Esophagus squamous epithelium (tissue), 5 donors: ENCODE results near the gene MBNL2. TPM values are rescaled to one million over a fixed set of nuclear protein-coding genes. Genes with fewer than 3 reads are reported as not detected.

Source experiments
- DNase-seq: peaks from one replicate; lab custom pipeline; 2025; lab: John Stamatoyannopoulos, UW
- H3K27ac ChIP-seq, 4 donors: fragments of 200-600 bp; sonication (generic); one replicate each; pipeline ENCODE4 v1.5.1; 2016 to 2019; ENCODE audit warnings: mild to moderate bottlenecking in 1 of 4
- H3K27me3 ChIP-seq, 4 donors: fragments of 200-600 bp; sonication (generic); 1 replicate in 3 of 4; 2 replicates in 1 of 4; pipeline versions ENCODE4 v1.5.1 to v1.6.0; 2017 to 2021; ENCODE audit warnings: antibody characterized with exemption in 1 of 4
- H3K36me3 ChIP-seq, 3 donors: fragments of 200-600 bp; sonication (generic); one replicate each; pipeline ENCODE4 v1.5.1; 2016 to 2019
- H3K4me1 ChIP-seq, 3 donors: fragments of 200-600 bp; sonication (generic); one replicate each; pipeline ENCODE4 v1.5.1; 2017 to 2019
- H3K4me3 ChIP-seq, 4 donors: fragments of 200-600 bp; sonication (generic); 1 replicate in 3 of 4; 2 replicates in 1 of 4; pipeline ENCODE4 v1.5.1; 2016 to 2019; ENCODE audit warnings: mild to moderate bottlenecking in 2 of 4, moderate library complexity in 1 of 4
- H3K9me3 ChIP-seq, 3 donors: fragments of 200-600 bp; sonication (generic); one replicate each; pipeline ENCODE4 v1.5.1; 2016 to 2019
- POLR2A ChIP-seq, 4 donors: fragments of 450-650 bp; IDR thresholded peaks; one replicate each; pipeline ENCODE4 v1.6.1; 2017; ENCODE audit warnings: antibody characterized with exemption in 4 of 4, mild to moderate bottlenecking in 4 of 4, moderate library complexity in 3 of 4
- WGBS, 2 donors: methylation state at CpG; one replicate each; pipeline ENCODE4 v1.1.5; 2018; 5-methylcytosine and 5-hydroxymethylcytosine counted together
- intact Hi-C: fragments of 100-400 bp; cut with DNase I; formaldehyde crosslinking; loops from one replicate; pipeline ENCODE4 v1.15.0; 2022
- total RNA-seq, 4 donors: library from RNA; depleted of rRNA; stranded (reverse); fragments of >200 nt; gene quantifications; one replicate each; pipeline ENCODE4 v1.1.0, GENCODE V29; 2016
- TF ChIP-seq, protein P1 (sequence below), 6 experiments: fragments of 450-650 bp in 4 of 6; fragments of 200-600 bp in 2 of 6; sonication (generic) in 2 of 6; IDR thresholded peaks; one replicate each; pipeline ENCODE4 v1.5.1; 2016 to 2019; ENCODE audit warnings: antibody characterized with exemption in 6 of 6, mild to moderate bottlenecking in 4 of 6, moderate library complexity in 4 of 6
- donor health status: DM: yes; HTN: yes; CAD: no.

MBNL2 gene
- total RNA-seq, 4 donors from 2014 or later, result 18.3 to 58.7 (median 29.7) TPM

DNA sequence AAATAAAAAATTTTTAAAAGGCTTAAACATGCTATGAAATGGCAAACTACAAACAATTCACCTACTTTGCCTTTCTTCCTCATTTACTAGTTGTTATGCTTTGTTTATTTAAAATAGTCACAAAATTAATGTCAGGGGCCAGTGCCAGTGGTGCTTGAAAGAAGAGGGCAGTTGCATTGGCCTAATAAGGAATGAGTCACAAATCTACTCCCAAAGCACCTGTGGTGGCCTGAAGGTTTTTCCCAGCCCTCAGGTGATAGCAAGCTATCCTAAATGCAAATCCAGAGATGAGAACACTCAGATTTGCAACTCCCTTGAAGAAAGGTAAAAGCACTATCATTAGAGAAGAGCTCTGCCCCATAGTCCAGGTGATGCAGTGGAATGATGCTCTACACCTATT is 103.6 kb downstream of the MBNL2 start:
- Histone ChIP-seq H3K4me1 (peaks cover 4 to 81% (median 21%) of the 10 kb centered on the region in 3 donors), H3K27me3 (no peaks in the 10 kb centered on the region), H3K36me3 (no peaks in the 10 kb centered on the region), H3K27ac (no peak overlapping the region), H3K9me3 (no peaks in the 10 kb centered on the region), H3K4me3 (no peak overlapping the region)
- intact Hi-C loops, result no loop called here
- TF ChIP-seq, protein P1, sequence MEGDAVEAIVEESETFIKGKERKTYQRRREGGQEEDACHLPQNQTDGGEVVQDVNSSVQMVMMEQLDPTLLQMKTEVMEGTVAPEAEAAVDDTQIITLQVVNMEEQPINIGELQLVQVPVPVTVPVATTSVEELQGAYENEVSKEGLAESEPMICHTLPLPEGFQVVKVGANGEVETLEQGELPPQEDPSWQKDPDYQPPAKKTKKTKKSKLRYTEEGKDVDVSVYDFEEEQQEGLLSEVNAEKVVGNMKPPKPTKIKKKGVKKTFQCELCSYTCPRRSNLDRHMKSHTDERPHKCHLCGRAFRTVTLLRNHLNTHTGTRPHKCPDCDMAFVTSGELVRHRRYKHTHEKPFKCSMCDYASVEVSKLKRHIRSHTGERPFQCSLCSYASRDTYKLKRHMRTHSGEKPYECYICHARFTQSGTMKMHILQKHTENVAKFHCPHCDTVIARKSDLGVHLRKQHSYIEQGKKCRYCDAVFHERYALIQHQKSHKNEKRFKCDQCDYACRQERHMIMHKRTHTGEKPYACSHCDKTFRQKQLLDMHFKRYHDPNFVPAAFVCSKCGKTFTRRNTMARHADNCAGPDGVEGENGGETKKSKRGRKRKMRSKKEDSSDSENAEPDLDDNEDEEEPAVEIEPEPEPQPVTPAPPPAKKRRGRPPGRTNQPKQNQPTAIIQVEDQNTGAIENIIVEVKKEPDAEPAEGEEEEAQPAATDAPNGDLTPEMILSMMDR (IDR thresholded peaks at IDR 0.05), result no peak
- no peak for TF ChIP-seq POLR2A (IDR thresholded peaks at IDR 0.05)
- no peak for DNase-seq

DNA sequence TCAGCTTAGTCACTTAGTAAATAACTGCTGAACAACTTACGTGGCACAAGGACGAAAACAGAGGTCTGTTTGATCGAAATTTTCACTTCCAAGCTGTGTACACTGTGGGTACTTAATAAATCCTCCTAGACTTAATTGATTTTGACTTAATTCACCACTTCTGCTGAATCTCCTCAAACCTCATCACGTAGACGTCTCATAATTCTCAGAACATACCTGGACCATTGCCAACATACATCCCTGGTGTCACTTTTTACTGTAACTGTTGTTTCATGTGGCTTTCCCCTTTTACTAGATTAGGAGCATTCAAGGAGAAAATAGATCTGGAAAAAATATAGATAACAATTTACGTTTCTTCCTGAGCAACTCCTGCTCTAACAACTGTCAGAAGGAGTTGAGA is 105.0 kb downstream of the MBNL2 start:
- Histone ChIP-seq H3K36me3 (no peaks in the 10 kb centered on the region), H3K4me1 (peaks cover under 1 to 72% (median 18%) of the 10 kb centered on the region in 3 donors), H3K27ac (peak overlapping the region in 2 of 4 donors; percentile 18 to 36), H3K9me3 (no peaks in the 10 kb centered on the region), H3K27me3 (no peaks in the 10 kb centered on the region), H3K4me3 (no peak overlapping the region)
- no peak for TF ChIP-seq POLR2A (IDR thresholded peaks at IDR 0.05)
- TF ChIP-seq, protein P1 (IDR thresholded peaks at IDR 0.05), result no peak
- WGBS, 2 donors, result 59 to 70% methylated on average over 6 of the region's 6 CpGs
- DNase-seq, result no peak
- intact Hi-C loops, result no loop called here

DNA sequence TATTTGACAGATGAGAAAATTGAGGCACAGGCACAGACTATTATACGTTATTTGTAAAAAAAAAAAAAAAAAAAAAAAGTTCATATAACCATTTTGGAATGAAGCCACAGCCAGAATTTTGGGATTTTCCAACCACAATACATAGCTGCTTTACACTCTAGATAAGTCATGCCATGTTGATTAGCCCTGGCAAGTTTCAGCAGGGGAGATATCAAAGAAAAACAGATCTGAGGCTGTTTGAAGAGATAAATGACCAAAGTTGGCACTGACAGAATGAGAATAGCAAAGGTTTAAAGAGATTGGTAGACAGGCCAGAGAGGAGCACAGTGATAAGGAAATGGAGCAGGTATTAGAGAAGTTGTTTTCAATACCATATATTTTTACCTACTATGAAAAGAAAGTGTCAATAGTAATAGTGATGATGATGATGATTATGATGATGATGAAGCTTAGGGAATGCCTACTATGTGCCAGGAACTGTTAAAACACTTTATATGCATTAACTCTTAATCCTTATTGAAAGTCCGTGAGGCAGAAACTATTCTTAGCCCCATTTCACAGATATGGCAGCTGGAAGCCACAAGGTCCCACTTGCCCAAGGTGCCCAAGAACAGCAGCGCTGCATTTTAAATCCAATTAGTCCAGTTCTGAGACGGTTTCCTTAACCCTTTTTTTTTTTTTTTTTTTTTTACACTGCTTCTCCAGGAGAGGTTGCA is 105.5 kb downstream of the MBNL2 start:
- WGBS, 2 donors, result 12 to 45% methylated on average over 4 of the region's 4 CpGs
- peak overlapping the region in 2 of 4 donors; percentile 18 to 59 for H3K27ac ChIP-seq
- no peaks in the 10 kb centered on the region for H3K9me3 ChIP-seq
- no peak overlapping the region for H3K4me3 ChIP-seq
- intact Hi-C loops, result no loop called here
- H3K36me3 ChIP-seq, result no peaks in the 10 kb centered on the region
- H3K4me1 ChIP-seq, result peaks cover 0 to 74% (median 16%) of the 10 kb centered on the region in 3 donors
- DNase-seq, result no peak
- TF ChIP-seq POLR2A (IDR thresholded peaks at IDR 0.05), result no peak
- TF ChIP-seq, protein P1 (IDR thresholded peaks at IDR 0.05), result no peak
- H3K27me3 ChIP-seq, result no peaks in the 10 kb centered on the region

GRCh38 chr13:97328222-97328790 is 106.2 kb downstream of the MBNL2 start:
- H3K9me3 ChIP-seq, result no peaks in the 10 kb centered on the region
- no peak overlapping the region for H3K4me3 ChIP-seq
- DNase-seq, result no peak
- WGBS, 2 donors, result 56 to 82% methylated on average over 7 to 12 of the region's 12 CpGs
- TF ChIP-seq POLR2A (IDR thresholded peaks at IDR 0.05), result no peak
- TF ChIP-seq, protein P1 (IDR thresholded peaks at IDR 0.05), result no peak
- no peaks in the 10 kb centered on the region for H3K27me3 ChIP-seq
- H3K36me3 ChIP-seq, result no peaks in the 10 kb centered on the region
- peaks cover 0 to 74% (median 16%) of the 10 kb centered on the region in 3 donors for H3K4me1 ChIP-seq
- intact Hi-C loops, result no loop called here
- peak overlapping the region in 3 of 4 donors; percentile 18 to 59 (median 53) for H3K27ac ChIP-seq

DNA sequence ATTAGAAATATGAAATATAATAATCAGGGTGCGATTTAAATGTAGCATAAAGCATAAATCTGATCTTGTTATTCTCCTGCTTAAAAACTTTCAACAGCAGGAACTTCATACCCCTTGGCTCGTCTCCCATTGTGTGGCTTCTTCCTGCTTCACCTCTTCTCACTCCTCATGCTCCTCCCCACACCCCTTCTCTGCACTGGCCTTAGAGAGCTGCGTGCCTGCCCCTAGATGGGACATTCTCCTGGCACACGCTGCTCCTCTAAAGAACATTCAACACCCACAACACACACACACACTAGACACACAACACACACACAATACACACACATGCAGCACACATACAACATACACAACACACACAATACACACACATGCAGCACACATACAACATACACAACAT is 107.2 kb downstream of the MBNL2 start:
- TF ChIP-seq, protein P1 (IDR thresholded peaks at IDR 0.05), result no peak
- no peak for TF ChIP-seq POLR2A (IDR thresholded peaks at IDR 0.05)
- Histone ChIP-seq H3K4me1 (peaks cover 0 to 81% (median 16%) of the 10 kb centered on the region in 3 donors), H3K27ac (peak overlapping the region in 1 of 4 donors; percentile 59), H3K4me3 (no peak overlapping the region), H3K36me3 (peaks cover 0 to 2% (median 0%) of the 10 kb centered on the region in 3 donors), H3K9me3 (no peaks in the 10 kb centered on the region), H3K27me3 (no peaks in the 10 kb centered on the region)
- intact Hi-C loops, result no loop called here
- WGBS, 2 donors, result 55 to 61% methylated on average over 4 of the region's 4 CpGs
- DNase-seq, result no peak
